Keratinocyte (primary cell): ENCODE results near the gene NIBAN1.

Experiments
- CTCF ChIP-seq, 3 experiments: IDR thresholded peaks in 1 of 3; conservative IDR thresholded peaks in 1 of 3; optimal IDR thresholded peaks in 1 of 3; 2 replicates in 2 of 3; 3 replicates in 1 of 3; pipeline versions ENCODE3 to v1.5.1; 2011; ENCODE audit warnings: low read length in 3 of 3, mild to moderate bottlenecking in 3 of 3, moderate library complexity in 2 of 3, control low read depth in 1 of 3, inconsistent platforms in 1 of 3; ENCODE audit not compliant: insufficient read depth in 2 of 3; ENCODE audit errors: extremely low read depth in 1 of 3
- EZH2 ChIP-seq: IDR thresholded peaks from one replicate; pipeline ENCODE4 v1.6.1; 2012; ENCODE audit warnings: inconsistent platforms, mild to moderate bottlenecking, low read length, moderate library complexity

GRCh38 chr1:184965439-184965838, 8.9 kb downstream of the NIBAN1 start:
- TF ChIP-seq CTCF (optimal IDR thresholded peaks at IDR 0.05 in 1 of 3, IDR thresholded peaks at IDR 0.05 in 1 of 3, conservative IDR thresholded peaks at IDR 0.05 in 1 of 3; ENCODE audit: extremely low read depth in 1 of 3, insufficient read depth in 2 of 3, low read length in 3 of 3) (no peak), EZH2 (no peak)
